Stimulated activated CD4-positive, alpha-beta T cell treated with anti-CD3 and anti-CD28 coated beads, Interleukin-4, amount 100 ng/mL, for 48 hours (primary cell): Measurements from ENCODE around the gene CTSH.
"Not testable (repeated sequence)": the region's sequence is repeated elsewhere in the genome, so short reads cannot be mapped to it uniquely, and the experiment has no call there.

Experiments used
- DNase-seq, 2 donors: peaks; one replicate each; pipeline ENCODE4 v3.0.0-alpha.2; 2020; ENCODE audit warnings: low read depth in 2 of 2

The CTSH gene

GRCh38 chr15:78880813-78881212 lies 64.0 kb downstream of the CTSH start:
- no peak for DNase-seq

- DNase-seq: no peak
Observed at GRCh38 chr15:78880242-78880533, 64.7 kb downstream of the CTSH start.

GRCh38 chr15:78879517-78880241 lies 65.2 kb downstream of the CTSH start:
- no peak for DNase-seq

- DNase-seq: no peak
Observed at GRCh38 chr15:78878356-78878755, 66.5 kb downstream of the CTSH start.

DNA sequence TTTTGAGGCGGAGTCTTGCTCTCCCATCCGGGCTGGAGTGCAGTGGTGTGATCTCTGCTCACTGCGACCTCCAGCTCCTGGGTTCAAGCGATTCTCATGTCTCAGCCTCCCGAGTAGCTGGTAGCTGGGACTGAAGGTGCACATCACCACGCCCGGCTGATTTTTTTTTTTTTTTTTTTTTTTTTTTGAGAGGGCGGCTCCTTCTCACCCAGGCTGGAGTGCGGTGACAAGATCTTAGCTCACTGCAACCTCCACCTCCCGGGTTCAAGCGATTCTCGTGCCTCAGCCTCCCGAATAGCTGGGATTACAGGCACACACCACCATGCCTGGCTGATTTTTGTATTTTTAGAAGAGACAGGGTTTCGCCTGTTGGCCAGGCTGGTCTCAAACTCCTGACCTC lies 67.9 kb downstream of the CTSH start:
- DNase-seq: not testable (repeated sequence)

DNA sequence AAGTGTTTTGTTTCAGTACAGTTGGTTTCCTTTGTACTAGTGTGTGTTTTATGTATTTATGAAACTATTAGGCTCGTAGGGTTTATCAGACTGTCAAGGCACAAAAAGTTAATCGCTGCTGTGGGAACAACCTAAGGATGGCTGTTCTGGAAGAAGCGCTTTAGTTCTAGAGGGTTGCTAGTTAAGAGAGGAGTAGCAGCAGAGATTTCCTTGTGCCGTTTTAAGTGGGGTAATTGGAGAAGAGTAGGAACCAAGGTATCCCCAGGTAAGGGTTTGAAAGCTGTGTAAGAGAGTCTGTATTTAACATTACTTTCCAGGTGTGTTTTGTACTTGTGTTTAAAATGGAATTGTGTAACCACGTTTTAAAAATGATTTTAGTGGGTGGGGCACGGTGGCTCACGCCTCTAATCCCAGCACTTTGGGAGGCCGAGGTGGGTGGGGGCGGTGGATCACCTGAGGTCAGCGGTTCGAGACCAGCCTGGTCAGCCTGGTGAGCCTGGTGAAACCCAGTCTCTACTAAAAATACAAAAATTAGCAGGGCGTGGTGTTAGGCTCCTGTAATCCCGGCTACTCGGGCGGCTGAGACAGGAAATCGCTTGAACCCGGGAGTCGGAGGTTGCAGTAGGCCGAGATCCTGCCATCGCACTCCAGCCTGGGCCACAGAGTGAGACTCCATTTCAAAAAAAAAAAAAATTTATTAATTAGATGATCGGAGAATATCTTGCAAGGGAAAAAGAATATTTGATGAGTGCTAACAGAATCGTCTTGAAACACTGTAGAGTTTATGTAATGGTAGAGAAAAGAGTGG lies 69.5 kb downstream of the CTSH start:
- DNase-seq: no peak

DNA sequence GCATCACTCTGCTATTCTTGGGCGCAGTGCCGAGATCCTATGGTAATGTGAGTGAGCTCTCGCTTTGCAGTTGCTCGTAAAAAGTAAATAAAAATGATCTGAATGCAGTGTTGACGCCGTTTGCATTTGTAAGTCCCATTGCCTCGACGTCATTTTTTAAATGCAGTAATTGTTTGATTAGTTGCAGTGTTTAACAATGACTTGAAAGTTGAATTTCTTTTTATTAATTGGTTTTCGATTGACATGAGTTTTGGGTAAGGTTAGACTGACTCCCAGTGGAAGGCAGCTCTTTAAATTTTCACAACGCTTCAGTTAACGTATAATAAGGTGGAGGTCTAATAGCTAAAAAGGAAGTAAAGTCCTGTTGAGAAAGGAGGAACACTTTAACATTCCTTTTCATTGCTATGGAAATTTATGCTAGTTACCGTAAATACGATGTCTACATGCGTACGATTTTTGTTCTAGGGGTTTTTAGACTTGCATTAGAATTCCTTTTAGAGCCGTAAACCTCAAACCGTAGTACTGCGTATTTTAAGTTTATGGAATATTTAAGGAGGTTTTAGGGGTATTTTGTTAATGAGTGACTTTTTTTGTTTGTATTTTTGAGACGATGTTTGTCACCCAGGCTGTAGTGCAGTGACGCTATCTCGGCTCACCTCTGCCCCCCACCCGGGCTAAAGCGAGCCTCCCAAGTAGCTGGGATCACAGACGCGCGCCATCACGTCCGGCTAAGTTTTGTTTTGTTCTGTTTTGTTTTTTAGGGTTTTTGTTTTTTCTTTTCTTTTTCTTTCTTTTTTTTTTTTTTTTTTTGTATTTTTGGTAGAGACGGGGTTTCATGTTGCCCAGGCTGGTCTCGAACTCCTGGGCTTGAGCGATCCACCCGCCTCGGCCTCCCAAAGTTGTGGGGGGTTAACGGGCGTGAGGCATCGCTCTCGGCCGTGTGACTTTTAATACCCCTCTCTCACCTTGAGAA lies 70.8 kb downstream of the CTSH start:
- no peak for DNase-seq

- peak; percentile 83 to 89 for DNase-seq
Observed at GRCh38 chr15:78872972-78873792, 71.7 kb downstream of the CTSH start.

- DNase-seq: peak; percentile 88 to 92
Observed at GRCh38 chr15:78872155-78872971, 72.5 kb downstream of the CTSH start, which contains the start of gene MORF4L1. MORF4L1 (plus strand) TSS chr15:78872890; CDS start chr15:78873018, 128 bp downstream.

- not testable (repeated sequence) for DNase-seq
Observed at GRCh38 chr15:78871483-78872127, 73.2 kb downstream of the CTSH start.
